ENCODE results near the gene COPG1. TPM values are rescaled to one million over a fixed set of nuclear protein-coding genes. Genes with fewer than 3 reads are reported as not detected.

Gene COPG1
- total RNA-seq, 8 experiments from 2014 or later = 98.3 to 201 (median 160) TPM

DNA sequence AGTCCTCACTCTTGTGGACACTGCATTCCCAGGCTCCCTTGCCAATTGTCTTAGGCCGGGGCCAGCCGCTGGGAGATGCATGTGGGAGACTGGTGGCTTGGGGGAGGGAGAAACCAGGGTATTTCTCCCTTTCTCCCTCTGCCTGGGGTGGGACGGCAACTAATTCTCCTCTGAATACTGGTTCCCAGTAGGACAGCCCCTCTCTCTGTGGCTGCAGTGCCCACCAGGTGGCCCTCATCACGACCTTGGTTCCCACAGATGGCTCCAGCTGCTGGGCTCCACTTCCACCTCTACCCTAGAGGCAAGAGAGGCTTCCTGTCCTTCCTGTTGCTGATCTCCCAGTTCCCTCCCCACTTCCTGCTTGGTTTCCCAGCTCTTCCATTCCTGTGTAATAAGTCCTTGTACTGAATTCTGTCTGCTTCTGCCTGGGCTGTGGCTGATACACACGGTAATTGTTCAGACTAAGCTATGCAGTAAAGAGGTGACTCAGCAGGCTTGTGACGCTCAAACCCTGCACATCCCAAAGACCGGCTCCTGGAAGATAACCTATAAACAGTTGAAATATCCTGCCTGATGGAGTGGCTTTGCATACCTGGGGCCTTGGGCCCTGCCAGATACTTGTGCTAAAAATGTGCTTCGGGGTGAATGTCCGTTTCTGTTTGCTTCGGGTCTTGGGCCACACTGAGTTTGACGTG lies 20.4 kb upstream of the COPG1 start:
- Histone ChIP-seq H3K4me1 (replicated peaks in 1 of 2) (no peaks in the 10 kb centered on the region), H3K27ac (no peak overlapping the region), H3K4me3 (no peak overlapping the region)
- peak in 5 of 8 experiments; percentile 10 to 63 (median 32) for ATAC-seq (replicated peaks in 6 of 8)
- in situ Hi-C loops (cut with MboI; ENCODE audit: low pct_unique_long_range_greater_than_20kb in 2 of 9, low sequenced_read_pairs in 9 of 9, unreplicated experiment in 9 of 9) = loop anchor here in 4 of 9 experiments (25.0 kb wide), 2 partner anchors 242 to 267 kb away; partner anchors contain the start of gene CFAP92 (in 1 of the 4)
- 0 to 90% (median 81%) methylated on average over 1 to 7 of the region's 11 CpGs; no CpG with 5 or more reads in 1 of the 10 experiments for WGBS, 10 experiments

DNA sequence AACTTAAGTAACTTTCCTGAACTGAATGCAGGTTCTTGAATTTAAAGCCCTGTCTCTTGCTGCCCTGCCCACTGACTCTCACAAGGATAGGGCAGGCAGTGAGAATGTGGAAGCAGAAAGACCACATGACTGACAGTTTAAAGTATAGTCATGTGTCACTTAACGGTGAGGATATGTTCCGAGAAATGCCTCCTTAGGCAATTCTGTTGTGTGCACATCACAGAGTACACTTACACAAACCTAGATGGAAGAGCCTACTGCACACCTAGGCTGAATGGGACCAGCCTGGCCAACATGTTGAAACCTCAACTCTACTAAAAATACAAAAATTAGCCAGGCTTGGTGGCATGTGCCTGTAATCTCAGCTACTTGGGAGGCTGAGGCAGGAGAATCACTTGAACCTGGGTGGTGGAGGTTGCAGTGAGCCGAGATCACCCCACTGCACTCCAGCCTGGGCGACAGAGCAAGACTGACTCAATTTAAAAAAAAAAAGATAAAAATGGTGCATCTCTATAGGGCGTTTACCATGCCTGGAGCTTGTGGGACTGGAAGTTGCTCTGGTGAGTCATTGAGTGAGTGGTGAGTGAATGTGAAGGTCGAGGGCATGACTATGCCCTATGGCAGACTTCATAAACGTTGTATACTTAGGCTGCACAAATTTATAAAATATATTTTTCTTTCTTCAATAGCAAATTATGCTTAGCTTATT lies 18.9 kb upstream of the COPG1 start:
- ATAC-seq (replicated peaks in 6 of 8) = peak in 5 of 8 experiments; percentile 25 to 82 (median 51)
- Histone ChIP-seq H3K4me3 (no peak overlapping the region), H3K27ac (no peak overlapping the region), H3K4me1 (replicated peaks in 1 of 2) (no peaks in the 10 kb centered on the region)
- in situ Hi-C loops (cut with MboI; ENCODE audit: low pct_unique_long_range_greater_than_20kb in 2 of 9, low sequenced_read_pairs in 9 of 9, unreplicated experiment in 9 of 9) = loop anchor here in 4 of 9 experiments (25.0 kb wide), 2 partner anchors 243 to 268 kb away; partner anchors contain the start of gene CFAP92 (in 1 of the 4)
- WGBS, 10 experiments = 0 to 84% (median 40%) methylated on average over 2 to 7 of the region's 7 CpGs; no CpG with 5 or more reads in 2 of the 10 experiments

DNA sequence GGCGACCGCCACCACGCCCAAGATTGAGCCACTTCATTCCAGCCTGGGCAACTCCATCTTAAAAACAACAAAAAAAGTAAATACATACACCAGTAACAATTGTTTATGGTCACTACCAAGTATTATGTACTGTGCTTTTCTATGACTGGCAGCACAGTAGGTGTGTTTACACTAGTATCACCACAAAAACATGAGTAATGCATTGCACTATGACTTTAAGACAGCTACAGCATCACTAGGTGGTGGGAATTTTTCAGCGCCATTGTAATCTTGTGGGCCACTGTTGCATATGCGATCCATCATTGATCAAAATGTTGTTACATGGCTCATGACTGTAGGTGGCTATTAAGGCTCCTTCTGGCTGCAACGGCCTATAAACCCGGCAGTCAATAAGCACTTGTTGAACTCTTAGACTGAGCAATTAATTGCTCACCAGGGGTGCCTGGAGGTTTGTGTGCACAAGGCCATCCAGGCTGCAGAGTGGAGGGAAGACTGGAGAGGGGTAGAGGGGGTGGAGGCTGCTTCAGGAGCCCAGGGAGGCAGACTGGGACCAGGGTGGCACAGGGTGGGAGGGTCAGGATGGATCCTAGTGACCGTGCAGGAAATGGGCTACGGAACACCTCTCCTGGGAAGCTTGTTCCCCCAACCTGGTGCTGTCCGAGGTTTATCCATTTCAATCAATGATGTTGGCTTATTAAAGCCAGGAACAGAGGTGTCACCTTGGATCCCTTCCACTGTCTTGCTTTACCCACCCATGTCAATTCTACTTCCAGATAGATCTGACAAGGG lies 17.9 kb upstream of the COPG1 start:
- peak in 1 of 8 experiments; percentile 20 for ATAC-seq (replicated peaks in 6 of 8)
- Histone ChIP-seq H3K4me3 (no peak overlapping the region), H3K27ac (no peak overlapping the region), H3K4me1 (replicated peaks in 1 of 2) (no peaks in the 10 kb centered on the region)
- in situ Hi-C loops (cut with MboI; ENCODE audit: low pct_unique_long_range_greater_than_20kb in 2 of 9, low sequenced_read_pairs in 9 of 9, unreplicated experiment in 9 of 9) = loop anchor here in 4 of 9 experiments (25.0 kb wide), 2 partner anchors 244 to 269 kb away; partner anchors contain the start of gene CFAP92 (in 1 of the 4)
- WGBS, 10 experiments = 40 to 90% (median 77%) methylated on average over 2 to 7 of the region's 10 CpGs; no CpG with 5 or more reads in 2 of the 10 experiments

DNA sequence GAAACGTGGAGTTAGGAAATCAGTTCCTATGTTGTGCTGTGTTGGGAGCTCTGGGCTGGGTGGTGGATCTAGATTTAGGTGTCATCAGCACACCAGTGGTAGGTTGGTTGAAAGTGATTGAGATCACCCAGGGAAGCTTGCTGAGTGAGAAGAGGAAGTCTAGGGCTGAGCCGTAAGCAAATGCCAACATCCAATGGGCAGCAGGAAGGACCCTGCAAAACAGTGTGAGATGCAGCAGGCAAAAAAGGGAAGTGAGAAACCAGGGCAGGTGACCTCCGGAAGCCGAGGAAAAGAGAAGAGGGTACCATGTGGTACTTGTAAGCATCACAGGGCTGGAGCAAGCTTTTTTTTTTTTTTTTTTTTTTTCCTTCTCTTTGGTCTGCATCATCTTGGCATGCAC lies 15.9 kb upstream of the COPG1 start:
- ATAC-seq (replicated peaks in 6 of 8) = no peak
- Histone ChIP-seq H3K4me3 (no peak overlapping the region), H3K27ac (no peak overlapping the region), H3K4me1 (replicated peaks in 1 of 2) (no peaks in the 10 kb centered on the region)
- WGBS, 10 experiments = 41 to 95% (median 83%) methylated on average over 2 to 4 of the region's 4 CpGs; no CpG with 5 or more reads in 4 of the 10 experiments
- in situ Hi-C loops (cut with MboI; ENCODE audit: low pct_unique_long_range_greater_than_20kb in 2 of 9, low sequenced_read_pairs in 9 of 9, unreplicated experiment in 9 of 9) = loop anchor here in 4 of 9 experiments (25.0 kb wide), 2 partner anchors 246 to 271 kb away; partner anchors contain the start of gene CFAP92 (in 1 of the 4)

DNA sequence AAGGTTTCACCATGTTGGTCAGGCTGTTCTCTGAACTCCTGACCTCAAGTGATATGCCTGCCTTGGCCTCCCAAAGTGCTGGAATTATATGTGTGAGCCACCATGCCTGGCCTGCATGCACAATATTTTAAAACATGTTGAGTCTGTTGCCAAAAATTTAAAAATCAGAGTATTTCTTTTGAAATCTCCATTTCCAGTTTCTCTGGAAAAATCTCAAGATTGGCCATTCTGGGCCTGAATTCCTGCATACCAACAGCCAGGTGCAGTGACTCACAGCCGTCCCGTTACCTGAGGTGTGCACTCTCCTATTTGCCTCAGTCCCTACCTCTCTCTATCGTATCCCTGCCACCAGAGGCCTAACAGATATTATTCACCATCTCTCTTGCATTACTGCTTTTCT lies 15.0 kb upstream of the COPG1 start:
- H3K4me1 ChIP-seq (replicated peaks in 1 of 2) = no peaks in the 10 kb centered on the region
- no peak overlapping the region for H3K27ac ChIP-seq
- WGBS, 10 experiments = 40 to 100% (median 88%) methylated on average over 1 to 3 of the region's 3 CpGs; no CpG with 5 or more reads in 3 of the 10 experiments
- no peak for ATAC-seq (replicated peaks in 6 of 8)
- in situ Hi-C loops (cut with MboI; ENCODE audit: low pct_unique_long_range_greater_than_20kb in 2 of 9, low sequenced_read_pairs in 9 of 9, unreplicated experiment in 9 of 9) = loop anchor here in 4 of 9 experiments (25.0 kb wide), 2 partner anchors 247 to 272 kb away; partner anchors contain the start of gene CFAP92 (in 1 of the 4)
- no peak overlapping the region for H3K4me3 ChIP-seq

DNA sequence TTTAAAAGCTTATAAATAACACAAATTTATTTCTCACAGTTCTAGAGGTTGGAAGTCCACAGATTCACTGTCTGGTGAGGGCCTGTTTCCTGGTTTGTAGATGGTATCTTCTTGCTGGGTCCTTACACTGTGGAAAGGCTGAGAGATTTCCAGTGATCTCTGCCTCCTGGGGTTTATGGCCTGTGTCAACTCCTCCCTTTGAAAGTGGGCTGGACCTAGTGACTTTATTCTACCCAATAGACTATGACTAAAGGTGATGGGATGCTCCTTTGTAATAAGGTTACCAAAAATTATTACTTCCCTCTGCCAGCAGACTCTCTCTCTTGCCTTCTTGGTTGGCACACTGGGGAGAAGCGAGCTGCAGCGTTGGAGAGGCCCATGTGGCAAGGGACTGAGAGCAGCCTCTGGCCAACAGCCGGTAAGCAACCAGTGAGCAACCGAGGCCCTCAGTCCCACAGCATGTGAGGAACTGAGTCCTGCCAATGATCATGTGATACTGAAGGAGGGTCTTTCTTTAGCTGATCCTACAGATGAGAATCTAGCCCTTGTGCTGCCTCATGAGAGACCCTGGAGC lies 14.0 kb upstream of the COPG1 start:
- H3K27ac ChIP-seq = no peak overlapping the region
- no peak for ATAC-seq (replicated peaks in 6 of 8)
- H3K4me3 ChIP-seq = no peak overlapping the region
- 80 to 100% (median 87%) methylated on average over 2 to 4 of the region's 4 CpGs; no CpG with 5 or more reads in 6 of the 10 experiments for WGBS, 10 experiments
- in situ Hi-C loops (cut with MboI; ENCODE audit: low pct_unique_long_range_greater_than_20kb in 2 of 9, low sequenced_read_pairs in 9 of 9, unreplicated experiment in 9 of 9) = loop anchor here in 4 of 9 experiments (25.0 kb wide), 2 partner anchors 248 to 273 kb away; partner anchors contain the start of gene CFAP92 (in 1 of the 4)
- no peaks in the 10 kb centered on the region for H3K4me1 ChIP-seq (replicated peaks in 1 of 2)

DNA sequence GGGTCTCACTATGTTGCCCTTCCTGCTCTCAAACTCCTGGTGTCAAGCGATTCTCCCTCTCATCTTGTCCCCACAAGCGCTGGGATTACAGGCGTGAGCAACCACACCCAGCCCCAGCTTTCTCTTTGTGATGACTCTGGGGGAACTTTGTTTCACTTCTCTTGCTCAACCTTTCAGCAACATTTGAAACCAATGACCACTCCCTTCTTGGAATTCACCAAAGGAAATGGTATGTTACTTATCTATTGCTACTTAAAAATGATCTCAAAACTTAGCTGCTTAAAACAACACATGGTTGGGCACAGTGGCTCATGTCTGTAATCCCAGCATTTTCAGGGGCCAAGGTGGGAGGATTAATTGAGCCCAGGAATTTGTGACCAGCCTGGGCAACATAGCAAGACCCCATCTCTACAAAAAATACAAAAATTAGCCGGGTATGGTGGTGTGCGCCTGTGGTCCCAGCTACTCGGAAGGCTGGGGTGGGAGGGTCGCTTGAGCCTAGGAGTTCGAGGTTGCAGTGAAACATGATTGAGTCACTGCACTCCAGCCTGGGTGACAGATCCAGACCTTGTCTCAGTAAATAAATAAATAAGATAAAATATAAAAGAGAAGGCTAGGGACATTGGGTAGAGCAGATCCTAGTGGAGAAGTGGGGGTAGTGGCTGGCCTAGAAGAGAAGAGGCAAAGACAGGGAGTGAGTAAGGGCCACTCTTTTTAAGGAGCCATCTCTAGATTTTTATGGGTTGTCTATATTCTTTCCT lies 10.3 kb upstream of the COPG1 start:
- H3K4me3 ChIP-seq = no peak overlapping the region
- no peaks in the 10 kb centered on the region for H3K4me1 ChIP-seq (replicated peaks in 1 of 2)
- peak in 3 of 8 experiments; percentile 44 to 80 (median 79) for ATAC-seq (replicated peaks in 6 of 8)
- in situ Hi-C loops (cut with MboI; ENCODE audit: low pct_unique_long_range_greater_than_20kb in 2 of 9, low sequenced_read_pairs in 9 of 9, unreplicated experiment in 9 of 9) = loop anchor here in 4 of 9 experiments (25.0 kb wide), 2 partner anchors 252 to 277 kb away; partner anchors contain the start of gene CFAP92 (in 1 of the 4)
- 53 to 95% (median 68%) methylated on average over 2 to 8 of the region's 8 CpGs; no CpG with 5 or more reads in 3 of the 10 experiments for whole genome bisulfite sequencing, 10 experiments
- no peak overlapping the region for H3K27ac ChIP-seq

DNA sequence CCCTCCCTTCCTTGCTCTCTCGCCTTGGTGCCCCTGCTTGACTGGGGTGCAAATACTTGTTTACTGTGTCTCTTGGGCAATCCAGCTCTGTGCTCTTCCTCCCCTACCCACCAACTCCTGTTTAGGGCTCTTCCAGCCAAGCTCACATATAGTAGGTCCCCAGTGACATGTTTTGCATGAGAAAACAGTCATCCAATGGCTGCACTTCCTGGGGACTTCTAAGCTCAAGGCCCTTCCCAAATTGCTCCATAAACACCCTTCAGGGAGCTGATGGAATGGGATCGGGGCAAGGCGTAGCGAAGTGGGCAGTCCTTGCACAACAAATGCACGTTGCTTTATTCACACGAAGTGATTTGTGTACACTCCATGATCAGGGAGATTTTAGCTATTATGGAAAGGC lies 9.4 kb upstream of the COPG1 start:
- H3K27ac ChIP-seq = no peak overlapping the region
- 0 to 89% (median 67%) methylated on average over 1 to 6 of the region's 6 CpGs; no CpG with 5 or more reads in 1 of the 10 experiments for WGBS, 10 experiments
- no peak overlapping the region for H3K4me3 ChIP-seq
- ATAC-seq (replicated peaks in 6 of 8) = peak in 3 of 8 experiments; percentile 11 to 38 (median 12)
- in situ Hi-C loops (cut with MboI; ENCODE audit: low pct_unique_long_range_greater_than_20kb in 2 of 9, low sequenced_read_pairs in 9 of 9, unreplicated experiment in 9 of 9) = loop anchor here in 6 of 9 experiments (10.0 to 25.0 kb wide), 4 partner anchors 55 to 278 kb away; partner anchors contain the start of genes CFAP92 (in 1 of the 6) and CNBP (in 1 of the 6)
- H3K4me1 ChIP-seq (replicated peaks in 1 of 2) = no peaks in the 10 kb centered on the region

DNA sequence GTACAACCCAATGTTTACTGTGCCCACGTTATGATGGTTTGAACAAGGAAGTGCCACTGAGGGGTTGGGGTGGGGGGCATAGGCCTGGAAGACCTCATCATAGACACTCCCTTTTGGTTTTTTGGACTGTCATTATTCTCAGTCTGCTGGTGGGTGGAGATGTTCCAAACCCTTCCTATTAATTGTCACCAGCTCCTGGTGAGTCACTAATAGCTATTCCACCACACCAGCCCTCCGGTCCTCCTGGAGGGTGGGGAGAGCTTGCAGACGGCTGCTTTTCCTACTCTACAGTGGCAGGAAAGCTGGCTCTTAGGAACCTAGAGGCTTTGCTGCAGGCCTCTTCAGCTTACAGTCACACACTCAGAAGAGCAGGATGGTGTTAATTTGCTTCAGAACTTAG lies 9.0 kb upstream of the COPG1 start:
- Histone ChIP-seq H3K4me1 (replicated peaks in 1 of 2) (no peaks in the 10 kb centered on the region), H3K4me3 (no peak overlapping the region), H3K27ac (no peak overlapping the region)
- in situ Hi-C loops (cut with MboI; ENCODE audit: low pct_unique_long_range_greater_than_20kb in 2 of 9, low sequenced_read_pairs in 9 of 9, unreplicated experiment in 9 of 9) = loop anchor here in 6 of 9 experiments (10.0 to 25.0 kb wide), 4 partner anchors 56 to 278 kb away; partner anchors contain the start of genes CFAP92 (in 1 of the 6) and CNBP (in 1 of the 6)
- 0 to 58% (median 21%) methylated on average over 1 to 2 of the region's 3 CpGs; no CpG with 5 or more reads in 5 of the 10 experiments for WGBS, 10 experiments
- peak in 4 of 8 experiments; percentile 15 to 80 (median 52) for ATAC-seq (replicated peaks in 6 of 8)

DNA sequence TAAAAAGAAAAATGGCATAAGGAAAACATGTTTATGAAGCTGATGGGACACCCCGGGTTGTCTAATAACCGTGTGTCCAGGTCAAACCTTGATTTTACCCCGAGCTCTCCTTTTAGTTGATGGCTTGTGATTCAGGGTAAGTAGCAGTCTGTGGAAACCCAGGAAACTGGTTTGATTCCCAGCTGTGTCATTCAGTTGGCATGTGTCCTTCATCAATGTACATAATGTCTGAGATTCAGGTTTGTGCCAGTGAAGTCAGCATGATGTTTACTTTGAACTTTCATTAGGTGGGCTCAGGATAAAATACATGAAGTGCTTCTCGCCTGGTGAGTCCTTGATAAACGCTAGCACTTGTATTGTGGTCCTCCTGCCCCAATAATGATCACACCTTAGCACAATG lies 4.3 kb upstream of the COPG1 start:
- Histone ChIP-seq H3K4me3 (no peak overlapping the region), H3K27ac (no peak overlapping the region), H3K4me1 (replicated peaks in 1 of 2) (peaks cover 6% of the 10 kb centered on the region in 2 donors)
- in situ Hi-C loops (cut with MboI; ENCODE audit: low pct_unique_long_range_greater_than_20kb in 2 of 9, low sequenced_read_pairs in 9 of 9, unreplicated experiment in 9 of 9) = loop anchor here in 6 of 9 experiments (10.0 to 25.0 kb wide), 4 partner anchors 60 to 283 kb away; partner anchors contain the start of genes CFAP92 (in 1 of the 6) and CNBP (in 1 of the 6)
- ATAC-seq (replicated peaks in 6 of 8) = no peak
- 52 to 95% (median 81%) methylated on average over 1 to 5 of the region's 5 CpGs; no CpG with 5 or more reads in 2 of the 10 experiments for WGBS, 10 experiments

Data from motor neuron (in vitro differentiated cells).